Right lobe of liver (tissue), 6 donors: ENCODE data around the gene CDHR2. TPM values are rescaled to one million over a fixed set of nuclear protein-coding genes. Genes with fewer than 3 reads are reported as not detected.

Experiments used
- ATAC-seq, 4 donors: fragments of 200-7000 bp; cut with Tn5 transposase; one replicate each; pipeline ENCODE4 v1.9.1; 2020; ENCODE audit warnings: mild to moderate bottlenecking in 4 of 4, moderate library complexity in 4 of 4
- DNase-seq, 3 donors: peaks; one replicate each; pipeline ENCODE4 v3.0.0-alpha.2; 2020
- H3K27ac ChIP-seq, 3 donors: fragments of 200-600 bp; one replicate each; pipeline ENCODE4 v1.8.0; 2022
- H3K27me3 ChIP-seq, 2 donors: fragments of 200-600 bp; one replicate each; pipeline ENCODE4 v1.8.0; 2022
- H3K36me3 ChIP-seq, 4 donors: fragments of 200-600 bp; sonication (generic) in 1 of 4; one replicate each; pipeline versions ENCODE4 v1.5.1 to v1.8.0; 2017 to 2022; ENCODE audit warnings: control low read depth in 1 of 4
- H3K4me1 ChIP-seq, 4 donors: fragments of 200-600 bp; sonication (generic) in 1 of 4; one replicate each; pipeline versions ENCODE4 v1.5.1 to v1.8.0; 2017 to 2022; ENCODE audit warnings: control low read depth in 1 of 4
- H3K4me3 ChIP-seq, 3 donors: fragments of 200-600 bp; one replicate each; pipeline ENCODE4 v1.8.0; 2022
- H3K9me3 ChIP-seq, 4 donors: fragments of 200-600 bp; sonication (generic) in 1 of 4; one replicate each; pipeline versions ENCODE4 v1.5.1 to v1.8.0; 2017 to 2022; ENCODE audit warnings: control low read depth in 1 of 4
- CTCF ChIP-seq, 4 donors: fragments of 200-600 bp in 3 of 4; fragments of 450-650 bp in 1 of 4; IDR thresholded peaks; one replicate each; pipeline versions ENCODE4 v1.5.1 to v1.8.0; 2016 to 2022; ENCODE audit warnings: antibody characterized with exemption in 4 of 4, mild to moderate bottlenecking in 2 of 4
- POLR2A ChIP-seq: fragments of 450-650 bp; IDR thresholded peaks from one replicate; pipeline ENCODE4 v1.6.1; 2017; ENCODE audit warnings: antibody characterized with exemption, mild to moderate bottlenecking
- WGBS: methylation state at CpG from one replicate; pipeline ENCODE4 v1.1.6; 2018; ENCODE audit warnings: low coverage, low lambda C conversion rate; ENCODE audit not compliant: insufficient coverage; ENCODE audit errors: missing lambda C conversion rate; 5-methylcytosine and 5-hydroxymethylcytosine counted together
- intact Hi-C, 2 donors: fragments of 100-400 bp; cut with DNase I; formaldehyde crosslinking; loops; one replicate each; pipeline versions ENCODE4 v1.11.2 to v1.14.1; 2022
- total RNA-seq, 6 experiments: library from RNA; depleted of rRNA in 2 of 6; stranded (reverse); fragments of >200 nt in 2 of 6; fragmentation: NEBNext Ultra II Directional in 3 of 6; extraction: Animal tissue kit (Norgen Biotek cat#: 25700) in 3 of 6; gene quantifications; one replicate each; pipeline versions ENCODE4 v1.1.0 to v1.2.4, GENCODE V29; 2016 to 2023
- donor health status: DM: no; HTN: yes; CAD: no.
- donor health status: DM: no; HTN: no; CAD: no.
- donor health status: DM: no; HTN: no; CAD: no.
- donor health status: DM: no; HTN: yes; CAD: no.
- donor health status: DM: no; HTN: yes; CAD: no.

Gene CDHR2
- total RNA-seq, 6 experiments from 2014 or later = 6.8 to 89.2 (median 41.2) TPM

GRCh38 chr5:176559683-176560082 lies 10.5 kb downstream of the CDHR2 start:
- WGBS = 50% methylated on average over 5 of the region's 5 CpGs
- H3K27ac ChIP-seq = no peak overlapping the region
- ATAC-seq = no peak

GRCh38 chr5:176560364-176560763 lies 11.2 kb downstream of the CDHR2 start:
- no peak for TF ChIP-seq POLR2A
- TF ChIP-seq CTCF (IDR thresholded peaks at IDR 0.05) = no peak
- WGBS = 48% methylated on average over 5 of the region's 8 CpGs
- H3K27ac ChIP-seq = no peak overlapping the region
- no peaks in the 10 kb centered on the region for H3K4me1 ChIP-seq
- intact Hi-C loops = no loop called here
- no peaks in the 10 kb centered on the region for H3K27me3 ChIP-seq
- no peak overlapping the region for H3K4me3 ChIP-seq
- no peaks in the 10 kb centered on the region for H3K9me3 ChIP-seq
- no peak for DNase-seq
- ATAC-seq = no peak
- no peaks in the 10 kb centered on the region for H3K36me3 ChIP-seq

More at GRCh38 chr5:176559683-176560082, 10.5 kb downstream of the CDHR2 start:
- no peak for TF ChIP-seq POLR2A
- TF ChIP-seq CTCF (IDR thresholded peaks at IDR 0.05) = no peak
- no peaks in the 10 kb centered on the region for H3K36me3 ChIP-seq
- H3K9me3 ChIP-seq = no peaks in the 10 kb centered on the region
- H3K4me3 ChIP-seq = no peak overlapping the region
- H3K27me3 ChIP-seq = no peaks in the 10 kb centered on the region
- no peak for DNase-seq
- intact Hi-C loops = no loop called here
- no peaks in the 10 kb centered on the region for H3K4me1 ChIP-seq

GRCh38 chr5:176561259-176561658 lies 12.1 kb downstream of the CDHR2 start:
- Histone ChIP-seq H3K4me1 (no peaks in the 10 kb centered on the region), H3K27me3 (no peaks in the 10 kb centered on the region), H3K9me3 (no peaks in the 10 kb centered on the region), H3K4me3 (no peak overlapping the region), H3K27ac (no peak overlapping the region), H3K36me3 (no peaks in the 10 kb centered on the region)
- intact Hi-C loops = no loop called here
- no peak for TF ChIP-seq POLR2A
- TF ChIP-seq CTCF (IDR thresholded peaks at IDR 0.05) = no peak
- ATAC-seq (no peak), DNase-seq (no peak)
- WGBS = 100% methylated on average over 1 of the region's 3 CpGs

- 82% methylated on average over 1 of the region's 10 CpGs for WGBS
- intact Hi-C loops = no loop called here
- H3K9me3 ChIP-seq = no peaks in the 10 kb centered on the region
- no peaks in the 10 kb centered on the region for H3K36me3 ChIP-seq
- no peak overlapping the region for H3K27ac ChIP-seq
- H3K4me3 ChIP-seq = no peak overlapping the region
- no peaks in the 10 kb centered on the region for H3K4me1 ChIP-seq
- no peak for DNase-seq
- no peak for TF ChIP-seq POLR2A
- TF ChIP-seq CTCF (IDR thresholded peaks at IDR 0.05) = no peak
- ATAC-seq = no peak
- no peaks in the 10 kb centered on the region for H3K27me3 ChIP-seq
Measured at GRCh38 chr5:176562189-176562588, 13.0 kb downstream of the CDHR2 start.

- H3K4me1 ChIP-seq = no peaks in the 10 kb centered on the region
- intact Hi-C loops = no loop called here
- no peaks in the 10 kb centered on the region for H3K27me3 ChIP-seq
- H3K4me3 ChIP-seq = no peak overlapping the region
- ATAC-seq (no peak), DNase-seq (no peak)
- TF ChIP-seq CTCF (IDR thresholded peaks at IDR 0.05) = no peak
- TF ChIP-seq POLR2A = no peak
- H3K27ac ChIP-seq = no peak overlapping the region
- no peaks in the 10 kb centered on the region for H3K36me3 ChIP-seq
- WGBS = 82% methylated on average over 8 of the region's 10 CpGs
- no peaks in the 10 kb centered on the region for H3K9me3 ChIP-seq
Measured at GRCh38 chr5:176564002-176564401, 14.9 kb downstream of the CDHR2 start.
